ENCODE data around the gene RFT1.

The RFT1 gene

GRCh38 chr3:53157974-53158580 is 27.8 kb upstream of the RFT1 start (continued):
- no peak for TF ChIP-seq ZBTB49 (tag by site-specific recombination; IDR thresholded peaks at IDR 0.05; ENCODE audit: low read depth)
- no peak for TF ChIP-seq ZXDB (tag by site-specific recombination; IDR thresholded peaks at IDR 0.05)
- TF ChIP-seq TSHZ1 (tag by site-specific recombination; IDR thresholded peaks at IDR 0.05; ENCODE audit: borderline replicate concordance): no peak
- no peak for TF ChIP-seq PBX3 (CRISPR knock-in tag; IDR thresholded peaks at IDR 0.05)

- POLR2A ChIA-PET: no interaction called here
- H3K4me3 ChIP-seq (ENCODE audit: low read depth, low read length): no peak overlapping the region
- no peaks in the 10 kb centered on the region for H3K36me3 ChIP-seq (ENCODE audit: control insufficient read depth in 2 of 2, insufficient read depth in 1 of 2, low read length in 2 of 2)
- no peaks in the 10 kb centered on the region for H3K4me1 ChIP-seq (ENCODE audit: control insufficient read depth, insufficient read depth, low read length)
- no peak for TF ChIP-seq ZNF501 (tag by site-specific recombination; IDR thresholded peaks at IDR 0.05)
- no peak for TF ChIP-seq ZFP37 (tag by site-specific recombination; IDR thresholded peaks at IDR 0.05)
- TF ChIP-seq ZNF157 (tag by site-specific recombination; IDR thresholded peaks at IDR 0.05): no peak
- no peak for TF ChIP-seq ZNF768 (tag by site-specific recombination; IDR thresholded peaks at IDR 0.05)
- TF ChIP-seq INSM2 (tag by site-specific recombination; IDR thresholded peaks at IDR 0.05): no peak
- no peak for TF ChIP-seq ZNF571 (tag by site-specific recombination; IDR thresholded peaks at IDR 0.05)
- TF ChIP-seq MEIS1 (CRISPR knock-in tag; IDR thresholded peaks at IDR 0.05; ENCODE audit: borderline replicate concordance): no peak
- no peak for TF ChIP-seq ZNF202 (tag by site-specific recombination; IDR thresholded peaks at IDR 0.05; ENCODE audit: borderline replicate concordance)
- no peak for TF ChIP-seq PRDM6 (tag by site-specific recombination; IDR thresholded peaks at IDR 0.05)
- no peak for TF ChIP-seq ZFP69B (tag by site-specific recombination; IDR thresholded peaks at IDR 0.05)
- TF ChIP-seq PATZ1 (tag by site-specific recombination; IDR thresholded peaks at IDR 0.05): no peak
- no peak for TF ChIP-seq HOXD13 (CRISPR knock-in tag; IDR thresholded peaks at IDR 0.05; ENCODE audit: borderline replicate concordance)
- no peak for TF ChIP-seq YY1 (tag by site-specific recombination; IDR thresholded peaks at IDR 0.05)
- TF ChIP-seq ZNF449 (tag by site-specific recombination; IDR thresholded peaks at IDR 0.05): no peak
- no peak for TF ChIP-seq ZNF610 (tag by site-specific recombination; IDR thresholded peaks at IDR 0.05; ENCODE audit: borderline replicate concordance)
- no peak for TF ChIP-seq BCL6B (tag by site-specific recombination; IDR thresholded peaks at IDR 0.05)
- CTCF ChIA-PET: no interaction called here
- H3K9me3 ChIP-seq (ENCODE audit: control insufficient read depth, insufficient read depth, low read depth, low read length): no peaks in the 10 kb centered on the region
- H3K27ac ChIP-seq (ENCODE audit: extremely low read depth, low read depth, low read length): no peak overlapping the region
Observed at GRCh38 chr3:53156368-53156834, 26.2 kb upstream of the RFT1 start.
